ENCODE data around the gene DPM3.

DNA sequence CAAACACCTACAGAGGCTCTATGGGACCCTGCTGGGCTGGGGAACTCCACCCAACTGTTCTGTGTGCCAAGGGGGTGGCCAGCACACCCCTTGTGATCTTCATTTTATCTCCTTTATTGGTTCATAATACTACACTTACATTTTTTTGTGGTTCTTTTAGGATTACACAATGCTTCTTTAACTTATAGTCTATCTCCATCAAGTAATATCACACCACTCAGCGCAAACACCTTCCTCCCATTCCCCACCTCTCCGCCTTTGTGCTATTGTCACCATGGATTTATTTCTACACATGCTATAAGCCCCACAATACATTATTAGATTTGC lies 45.7 kb downstream of the DPM3 start:
- TF ChIP-seq EP300 (IDR thresholded peaks at IDR 0.05) = no peak
- no peak for TF ChIP-seq POLR2A (IDR thresholded peaks at IDR 0.05)
- TF ChIP-seq CTCF (IDR thresholded peaks at IDR 0.05) = peak in 1 of 4 experiments; percentile 26
- TF ChIP-seq POLR2AphosphoS5 (IDR thresholded peaks at IDR 0.05) = no peak
